B cell (primary cell): ENCODE data around the gene PITRM1.

Source experiments
- CTCF ChIP-seq: fragments of 200-600 bp; IDR thresholded peaks from one replicate; pipeline ENCODE4 v1.8.0; 2022; ENCODE audit warnings: antibody characterized with exemption, mild to moderate bottlenecking
- EZH2 ChIP-seq: IDR thresholded peaks from 2 replicates; pipeline ENCODE4 v1.6.1; 2012; ENCODE audit warnings: borderline replicate concordance, low read depth, mild to moderate bottlenecking, moderate library complexity, low read length; ENCODE audit not compliant: insufficient read depth, poor library complexity, severe bottlenecking

GRCh38 chr10:3136763-3137611, 35.6 kb downstream of the PITRM1 start:
- TF ChIP-seq CTCF (no peak), EZH2 (no peak)
